Liver (tissue), 9 donors: ENCODE data around the gene SLC20A1. TPM values are rescaled to one million over a fixed set of nuclear protein-coding genes. Genes with fewer than 3 reads are reported as not detected.

Experiments used
- DNase-seq: peaks from one replicate; pipeline ENCODE4 v3.0.0-alpha.2; 2017; ENCODE audit warnings: low spot score
- H3K27ac ChIP-seq, 2 donors: one replicate each; pipeline ENCODE4 v1.7.0; 2013; ENCODE audit warnings: inconsistent platforms in 2 of 2, low read length in 2 of 2, control low read depth in 1 of 2, low read depth in 1 of 2, mild to moderate bottlenecking in 1 of 2
- H3K27me3 ChIP-seq, 4 donors: one replicate each; pipeline versions ENCODE4 v1.6.1 to v1.7.0; 2013; ENCODE audit warnings: low read length in 3 of 4, inconsistent platforms in 1 of 4, mild to moderate bottlenecking in 1 of 4, moderate library complexity in 1 of 4; ENCODE audit not compliant: control insufficient read depth in 4 of 4, insufficient read depth in 4 of 4
- H3K36me3 ChIP-seq, 4 donors: one replicate each; pipeline versions ENCODE4 v1.6.1 to v1.7.0; 2013; ENCODE audit warnings: low read length in 3 of 4, mild to moderate bottlenecking in 3 of 4, low read depth in 1 of 4, moderate library complexity in 1 of 4; ENCODE audit not compliant: control insufficient read depth in 4 of 4, insufficient read depth in 3 of 4
- H3K4me1 ChIP-seq, 4 donors: one replicate each; pipeline versions ENCODE4 v1.6.1 to v1.7.0; 2013; ENCODE audit warnings: low read length in 3 of 4, mild to moderate bottlenecking in 3 of 4, moderate library complexity in 1 of 4; ENCODE audit not compliant: control insufficient read depth in 4 of 4, insufficient read depth in 4 of 4
- H3K4me3 ChIP-seq, 3 donors: one replicate each; pipeline versions ENCODE4 v1.6.1 to v1.7.0; 2013; ENCODE audit warnings: low read length in 3 of 3, control low read depth in 1 of 3, low read depth in 1 of 3, mild to moderate bottlenecking in 1 of 3
- H3K9ac ChIP-seq, 2 donors: one replicate each; pipeline ENCODE4 v1.7.0; 2013; ENCODE audit warnings: low read length in 2 of 2, mild to moderate bottlenecking in 2 of 2, moderate library complexity in 2 of 2, control low read depth in 1 of 2, low read depth in 1 of 2
- H3K9me3 ChIP-seq, 4 donors: one replicate each; pipeline versions ENCODE4 v1.6.1 to v1.7.0; 2013; ENCODE audit warnings: low read length in 3 of 4; ENCODE audit not compliant: control insufficient read depth in 4 of 4
- ATF3 ChIP-seq: IDR thresholded peaks from 2 replicates; pipeline ENCODE4 v1.6.1; 2016; ENCODE audit warnings: antibody characterized with exemption
- FOXA1 ChIP-seq: IDR thresholded peaks from 2 replicates; pipeline ENCODE4 v1.6.1; 2016; ENCODE audit warnings: antibody characterized with exemption
- FOXA2 ChIP-seq: IDR thresholded peaks from 2 replicates; pipeline ENCODE4 v1.6.1; 2016; ENCODE audit warnings: antibody characterized with exemption
- GABPA ChIP-seq, 2 donors: IDR thresholded peaks in 1 of 2; conservative IDR thresholded peaks in 1 of 2; 2 replicates each; pipeline ENCODE4 v1.6.1; 2016; ENCODE audit warnings: antibody characterized with exemption in 2 of 2, mild to moderate bottlenecking in 1 of 2, moderate library complexity in 1 of 2
- HNF4A ChIP-seq, 2 donors: conservative IDR thresholded peaks; 2 replicates each; pipeline ENCODE4 v1.6.1; 2016; ENCODE audit warnings: antibody characterized with exemption in 2 of 2, mild to moderate bottlenecking in 2 of 2
- HNF4G ChIP-seq: IDR thresholded peaks from 2 replicates; pipeline ENCODE4 v1.6.1; 2016; ENCODE audit warnings: antibody characterized with exemption
- JUND ChIP-seq, 2 donors: IDR thresholded peaks; 2 replicates each; pipeline ENCODE4 v1.6.1; 2016; ENCODE audit warnings: antibody characterized with exemption in 2 of 2
- NR2F2 ChIP-seq: IDR thresholded peaks from 2 replicates; pipeline ENCODE4 v1.6.1; 2016; ENCODE audit warnings: antibody characterized with exemption
- RAD21 ChIP-seq, 2 donors: IDR thresholded peaks; 2 replicates each; pipeline ENCODE4 v1.6.1; 2016; ENCODE audit warnings: antibody characterized with exemption in 2 of 2, mild to moderate bottlenecking in 2 of 2
- REST ChIP-seq: IDR thresholded peaks from 2 replicates; pipeline ENCODE4 v1.6.1; 2016; ENCODE audit warnings: antibody characterized with exemption, mild to moderate bottlenecking
- RXRA ChIP-seq, 2 donors: IDR thresholded peaks; 2 replicates each; pipeline ENCODE4 v1.6.1; 2017 to 2018; ENCODE audit warnings: antibody characterized with exemption in 2 of 2, mild to moderate bottlenecking in 1 of 2
- SP1 ChIP-seq: IDR thresholded peaks from 2 replicates; pipeline ENCODE4 v1.6.1; 2018; ENCODE audit warnings: antibody characterized with exemption, mild to moderate bottlenecking
- TAF1 ChIP-seq: conservative IDR thresholded peaks from 2 replicates; pipeline ENCODE4 v1.6.1; 2016; ENCODE audit warnings: antibody characterized with exemption, mild to moderate bottlenecking
- WGBS: extraction: QIAGEN DNeasy Blood & Tissue Kit; methylation state at CpG from one replicate; pipeline ENCODE4 v1.1.7; 2013; 5-methylcytosine and 5-hydroxymethylcytosine counted together
- polyA plus RNA-seq, 2 donors: library from polyadenylated mRNA; stranded (reverse) in 1 of 2; unstranded in 1 of 2; fragments of 200-250 nt in 1 of 2; fragments of >200 nt in 1 of 2; fragmentation: Nextera tagmentation in 1 of 2; extraction: Ambion mirVana in 1 of 2; gene quantifications; one replicate each; pipeline versions ENCODE4 v1.2.1 to v1.2.3, GENCODE V29; 2013 to 2015
- total RNA-seq, 2 donors: library from RNA; depleted of rRNA; stranded (reverse); fragments of >200 nt; gene quantifications; one replicate each; pipeline ENCODE4 v1.2.3, GENCODE V29; 2014
- TF ChIP-seq, protein P1 (sequence below): IDR thresholded peaks from 2 replicates; pipeline ENCODE4 v1.6.1; 2016; ENCODE audit warnings: antibody characterized with exemption
- donor health status: healthy.
- donor health status: healthy.
- donor health status: healthy.
- donor health status: healthy.
- donor health status: healthy.

The SLC20A1 gene
- total and polyA plus RNA-seq, 4 donors: 15.3 to 56.9 (median 20.0) TPM

GRCh38 chr2:112669667-112670066 is 23.9 kb downstream of the SLC20A1 start:
- Histone ChIP-seq H3K4me1 (peaks cover 4 to 20% (median 11%) of the 10 kb centered on the region in 4 donors), H3K36me3 (peaks cover 0 to 5% (median 3%) of the 10 kb centered on the region in 4 donors), H3K9me3 (no peaks in the 10 kb centered on the region), H3K27me3 (no peaks in the 10 kb centered on the region), H3K4me3 (no peak overlapping the region), H3K9ac (no peak overlapping the region), H3K27ac (no peak overlapping the region)
- no peak for TF ChIP-seq RXRA (IDR thresholded peaks at IDR 0.05)
- TF ChIP-seq HNF4A (conservative IDR thresholded peaks at IDR 0.05): peak; percentile 54 to 59
- DNase-seq: no peak
- 74% methylated on average over 4 of the region's 4 CpGs for WGBS

- WGBS: 55% methylated on average over 5 of the region's 5 CpGs
- H3K9me3 ChIP-seq: no peaks in the 10 kb centered on the region
- H3K9ac ChIP-seq: no peak overlapping the region
- no peak overlapping the region for H3K27ac ChIP-seq
- H3K27me3 ChIP-seq: no peaks in the 10 kb centered on the region
- H3K4me3 ChIP-seq: no peak overlapping the region
- H3K4me1 ChIP-seq: peaks cover 4 to 20% (median 11%) of the 10 kb centered on the region in 4 donors
- H3K36me3 ChIP-seq: no peaks in the 10 kb centered on the region
- TF ChIP-seq HNF4A (conservative IDR thresholded peaks at IDR 0.05) (no peak), NR2F2 (no peak), REST (no peak), JUND (IDR thresholded peaks at IDR 0.05) (no peak), TAF1 (no peak), HNF4G (no peak), ATF3 (no peak), FOXA2 (no peak), GABPA (IDR thresholded peaks at IDR 0.05 in 1 of 2, conservative IDR thresholded peaks at IDR 0.05 in 1 of 2) (no peak), RAD21 (IDR thresholded peaks at IDR 0.05) (no peak), SP1 (no peak), FOXA1 (no peak), RXRA (IDR thresholded peaks at IDR 0.05) (no peak)
- TF ChIP-seq, protein P1, sequence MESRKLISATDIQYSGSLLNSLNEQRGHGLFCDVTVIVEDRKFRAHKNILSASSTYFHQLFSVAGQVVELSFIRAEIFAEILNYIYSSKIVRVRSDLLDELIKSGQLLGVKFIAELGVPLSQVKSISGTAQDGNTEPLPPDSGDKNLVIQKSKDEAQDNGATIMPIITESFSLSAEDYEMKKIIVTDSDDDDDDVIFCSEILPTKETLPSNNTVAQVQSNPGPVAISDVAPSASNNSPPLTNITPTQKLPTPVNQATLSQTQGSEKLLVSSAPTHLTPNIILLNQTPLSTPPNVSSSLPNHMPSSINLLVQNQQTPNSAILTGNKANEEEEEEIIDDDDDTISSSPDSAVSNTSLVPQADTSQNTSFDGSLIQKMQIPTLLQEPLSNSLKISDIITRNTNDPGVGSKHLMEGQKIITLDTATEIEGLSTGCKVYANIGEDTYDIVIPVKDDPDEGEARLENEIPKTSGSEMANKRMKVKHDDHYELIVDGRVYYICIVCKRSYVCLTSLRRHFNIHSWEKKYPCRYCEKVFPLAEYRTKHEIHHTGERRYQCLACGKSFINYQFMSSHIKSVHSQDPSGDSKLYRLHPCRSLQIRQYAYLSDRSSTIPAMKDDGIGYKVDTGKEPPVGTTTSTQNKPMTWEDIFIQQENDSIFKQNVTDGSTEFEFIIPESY: no peak
- DNase-seq: no peak
These were observed 24.7 kb downstream of the SLC20A1 start for GRCh38 chr2:112670252-112671022.
